ENCODE results near the gene NAA40. TPM values are rescaled to one million over a fixed set of nuclear protein-coding genes. Genes with fewer than 3 reads are reported as not detected.

The NAA40 gene
- total RNA-seq, 1 donor from 2014 or later = 48.2 TPM

DNA sequence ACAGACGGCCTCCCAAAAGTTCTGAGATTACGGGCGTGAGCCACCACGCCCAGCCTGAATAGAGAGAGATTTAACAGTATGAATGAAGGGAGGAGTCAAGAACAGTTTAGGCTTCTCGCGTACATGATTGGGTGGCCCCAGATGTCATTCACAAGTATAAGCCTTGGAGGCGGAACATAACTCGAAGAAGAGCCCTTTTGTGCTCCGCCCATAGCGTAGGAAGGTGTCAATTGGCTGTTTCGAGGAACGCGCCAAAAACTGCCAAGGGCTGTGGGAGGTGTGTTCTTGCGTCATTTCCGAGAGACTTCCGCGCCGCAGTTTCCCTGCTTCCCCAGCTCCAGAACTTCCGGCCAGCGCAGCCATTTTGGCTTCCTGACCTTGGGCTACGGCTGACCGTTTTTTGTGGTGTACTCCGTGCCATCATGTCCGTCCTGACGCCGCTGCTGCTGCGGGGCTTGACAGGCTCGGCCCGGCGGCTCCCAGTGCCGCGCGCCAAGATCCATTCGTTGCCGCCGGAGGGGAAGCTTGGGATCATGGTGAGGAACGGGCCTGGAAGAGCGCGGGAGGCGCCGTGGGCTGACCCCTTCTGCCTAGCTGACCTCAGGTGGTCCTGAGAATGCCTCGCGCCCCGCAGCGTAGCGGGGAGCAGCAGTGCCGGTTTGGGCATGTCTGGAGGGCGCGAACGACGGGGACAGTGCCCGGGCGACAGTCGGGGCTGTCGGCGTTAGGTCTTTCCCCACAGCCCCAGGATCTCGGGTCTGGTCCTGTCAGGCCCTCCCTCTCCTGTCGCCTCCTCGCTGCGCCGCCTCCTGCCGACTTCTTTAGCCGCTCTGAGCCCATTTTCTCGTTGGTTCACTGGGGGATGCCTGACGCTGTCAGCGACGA is 35.7 kb downstream of the NAA40 start, which contains the start of gene COX8A:
Gene COX8A, plus strand, starts transcription at position 362 of the 885 bp plus-strand sequence. Its CDS starts 61 bp downstream, at position 423.
- peaks cover 22% of the 10 kb centered on the region for H3K4me1 Mint-ChIP-seq (ENCODE audit: unreplicated experiment)
- H3K36me3 Mint-ChIP-seq (ENCODE audit: low read depth, unreplicated experiment) = no peaks in the 10 kb centered on the region
- peak within 1 kb of the TSS; percentile 100 for H3K27ac Mint-ChIP-seq (ENCODE audit: unreplicated experiment)
- peaks cover 10% of the 10 kb centered on the region for H3K27me3 Mint-ChIP-seq (ENCODE audit: unreplicated experiment)
- TF ChIP-seq, protein P1, sequence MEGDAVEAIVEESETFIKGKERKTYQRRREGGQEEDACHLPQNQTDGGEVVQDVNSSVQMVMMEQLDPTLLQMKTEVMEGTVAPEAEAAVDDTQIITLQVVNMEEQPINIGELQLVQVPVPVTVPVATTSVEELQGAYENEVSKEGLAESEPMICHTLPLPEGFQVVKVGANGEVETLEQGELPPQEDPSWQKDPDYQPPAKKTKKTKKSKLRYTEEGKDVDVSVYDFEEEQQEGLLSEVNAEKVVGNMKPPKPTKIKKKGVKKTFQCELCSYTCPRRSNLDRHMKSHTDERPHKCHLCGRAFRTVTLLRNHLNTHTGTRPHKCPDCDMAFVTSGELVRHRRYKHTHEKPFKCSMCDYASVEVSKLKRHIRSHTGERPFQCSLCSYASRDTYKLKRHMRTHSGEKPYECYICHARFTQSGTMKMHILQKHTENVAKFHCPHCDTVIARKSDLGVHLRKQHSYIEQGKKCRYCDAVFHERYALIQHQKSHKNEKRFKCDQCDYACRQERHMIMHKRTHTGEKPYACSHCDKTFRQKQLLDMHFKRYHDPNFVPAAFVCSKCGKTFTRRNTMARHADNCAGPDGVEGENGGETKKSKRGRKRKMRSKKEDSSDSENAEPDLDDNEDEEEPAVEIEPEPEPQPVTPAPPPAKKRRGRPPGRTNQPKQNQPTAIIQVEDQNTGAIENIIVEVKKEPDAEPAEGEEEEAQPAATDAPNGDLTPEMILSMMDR (IDR thresholded peaks at IDR 0.05; ENCODE audit: unreplicated experiment) = no peak
- no peaks in the 10 kb centered on the region for H3K9me3 Mint-ChIP-seq (ENCODE audit: unreplicated experiment)
- H3K4me3 Mint-ChIP-seq (ENCODE audit: unreplicated experiment) = peak within 1 kb of the TSS; percentile 99
- peak; percentile 91 for DNase-seq (ENCODE audit: low spot score)

DNA sequence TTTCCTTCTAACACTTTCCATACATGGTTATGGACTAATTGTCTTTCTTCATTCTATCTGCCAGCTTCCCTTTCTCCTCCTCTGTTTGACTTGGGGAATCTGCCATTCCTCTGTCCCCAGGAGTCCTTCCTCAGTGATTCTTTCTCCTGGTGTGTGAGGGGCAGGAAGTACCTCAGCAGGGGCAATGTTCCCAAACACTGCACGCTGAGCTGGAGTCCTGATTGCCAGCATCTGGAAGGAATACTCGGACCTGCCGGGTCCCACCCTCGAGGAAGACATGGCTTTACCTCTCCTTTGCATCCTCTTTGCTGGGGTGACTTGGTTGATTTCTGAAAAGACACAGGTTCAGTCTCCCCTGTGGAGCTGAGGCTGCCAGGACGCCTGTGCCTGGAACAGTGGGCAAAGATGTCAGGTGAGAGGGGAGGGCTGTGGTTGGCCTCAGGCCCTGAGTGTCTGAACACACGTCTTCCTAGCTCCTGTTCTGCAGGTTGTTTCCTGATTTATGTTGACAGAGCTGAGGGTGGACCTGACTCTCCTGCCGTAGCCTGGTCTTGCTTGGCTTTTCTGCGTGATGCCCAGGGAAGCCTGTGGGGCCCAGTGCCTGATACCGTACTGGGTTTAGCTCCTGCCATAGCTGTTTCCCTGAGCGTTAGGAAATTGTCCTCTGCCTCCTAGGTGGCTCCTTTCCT is 39.9 kb downstream of the NAA40 start:
- no peak overlapping the region for H3K4me3 Mint-ChIP-seq (ENCODE audit: unreplicated experiment)
- H3K4me1 Mint-ChIP-seq (ENCODE audit: unreplicated experiment) = peaks cover 22% of the 10 kb centered on the region
- no peak for DNase-seq (ENCODE audit: low spot score)
- peaks cover 10% of the 10 kb centered on the region for H3K27me3 Mint-ChIP-seq (ENCODE audit: unreplicated experiment)
- no peak overlapping the region for H3K27ac Mint-ChIP-seq (ENCODE audit: unreplicated experiment)
- no peaks in the 10 kb centered on the region for H3K9me3 Mint-ChIP-seq (ENCODE audit: unreplicated experiment)
- H3K36me3 Mint-ChIP-seq (ENCODE audit: low read depth, unreplicated experiment) = no peaks in the 10 kb centered on the region
- TF ChIP-seq, protein P1 (IDR thresholded peaks at IDR 0.05; ENCODE audit: unreplicated experiment) = no peak

DNA sequence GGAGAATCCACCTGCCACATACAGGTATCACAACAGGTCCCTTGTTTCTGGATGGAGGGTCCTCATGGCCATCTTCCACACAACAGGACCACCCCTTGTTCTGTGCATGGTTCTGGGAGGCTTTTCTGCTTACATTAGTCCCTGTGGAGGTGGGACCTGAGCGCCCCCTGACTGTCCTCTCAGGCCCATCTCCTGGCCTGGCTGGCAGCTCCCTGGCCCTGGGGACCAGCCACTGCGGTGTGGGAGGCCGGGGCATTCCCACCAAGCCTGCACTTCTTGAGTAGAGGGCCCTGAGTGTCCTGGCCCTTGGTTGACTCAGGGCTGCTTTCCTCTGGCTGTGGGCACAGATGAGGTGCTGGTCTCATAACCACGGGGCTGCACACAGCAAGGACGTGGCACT is 40.6 kb downstream of the NAA40 start:
- H3K9me3 Mint-ChIP-seq (ENCODE audit: unreplicated experiment) = no peaks in the 10 kb centered on the region
- no peak for DNase-seq (ENCODE audit: low spot score)
- H3K4me3 Mint-ChIP-seq (ENCODE audit: unreplicated experiment) = no peak overlapping the region

DNA sequence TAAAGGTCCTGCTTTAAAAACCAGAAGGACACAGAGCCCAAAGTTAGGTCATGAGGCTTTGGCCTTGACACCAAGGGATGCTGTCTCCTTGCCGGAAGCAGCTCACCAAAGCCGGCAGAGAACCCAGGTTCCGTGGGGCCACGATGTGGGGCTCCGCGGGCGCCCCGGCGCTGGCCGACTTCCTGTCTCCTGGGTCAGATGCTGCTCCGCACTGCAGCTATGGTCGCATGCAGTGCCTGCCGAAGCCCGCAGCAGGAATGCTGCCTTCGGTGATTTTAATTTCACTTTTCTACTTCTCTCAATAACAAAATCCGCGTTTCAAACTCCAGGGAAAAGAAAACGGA is 47.0 kb downstream of the NAA40 start:
- TF ChIP-seq, protein P1 (IDR thresholded peaks at IDR 0.05; ENCODE audit: unreplicated experiment) = no peak
- Mint-ChIP-seq H3K4me3 (ENCODE audit: unreplicated experiment) (peak overlapping the region; percentile 96), H3K4me1 (ENCODE audit: unreplicated experiment) (peaks cover 12% of the 10 kb centered on the region), H3K36me3 (ENCODE audit: low read depth, unreplicated experiment) (peaks cover 10% of the 10 kb centered on the region), H3K27ac (ENCODE audit: unreplicated experiment) (peak overlapping the region; percentile 96), H3K9me3 (ENCODE audit: unreplicated experiment) (no peaks in the 10 kb centered on the region), H3K27me3 (ENCODE audit: unreplicated experiment) (peaks cover 12% of the 10 kb centered on the region)
- no peak for DNase-seq (ENCODE audit: low spot score)

More for the DNA sequence above, 40.6 kb downstream of the NAA40 start:
- Mint-ChIP-seq H3K36me3 (ENCODE audit: low read depth, unreplicated experiment) (no peaks in the 10 kb centered on the region), H3K4me1 (ENCODE audit: unreplicated experiment) (peaks cover 18% of the 10 kb centered on the region), H3K27me3 (ENCODE audit: unreplicated experiment) (peaks cover 6% of the 10 kb centered on the region), H3K27ac (ENCODE audit: unreplicated experiment) (no peak overlapping the region)
- TF ChIP-seq, protein P1 (IDR thresholded peaks at IDR 0.05; ENCODE audit: unreplicated experiment) = no peak

All from endothelial cell (in vitro differentiated cells).